Measurements from ENCODE around the gene VPS13C.
"Not testable (repeated sequence)": the region's sequence is repeated elsewhere in the genome, so short reads cannot be mapped to it uniquely, and the experiment has no call there.

VPS13C gene

GRCh38 chr15:62035256-62035924 lies 24.9 kb downstream of the VPS13C start:
- DNase-seq (ENCODE audit: low spot score) = peak; percentile 28

GRCh38 chr15:62027916-62028315 lies 32.3 kb downstream of the VPS13C start:
- no peak for DNase-seq (ENCODE audit: low spot score)

- DNase-seq (ENCODE audit: low spot score) = no peak
These were observed 33.0 kb downstream of the VPS13C start for GRCh38 chr15:62027263-62027565.

GRCh38 chr15:62026487-62027262 lies 33.6 kb downstream of the VPS13C start:
- DNase-seq (ENCODE audit: low spot score) = no peak

- DNase-seq (ENCODE audit: low spot score) = no peak
These were observed 38.2 kb downstream of the VPS13C start for GRCh38 chr15:62021991-62022600.

- DNase-seq (ENCODE audit: low spot score) = no peak
These were observed 39.6 kb downstream of the VPS13C start for GRCh38 chr15:62020576-62021160.

- not testable (repeated sequence) for DNase-seq (ENCODE audit: low spot score)
These were observed 54.9 kb downstream of the VPS13C start for GRCh38 chr15:62005354-62005753.

- DNase-seq (ENCODE audit: low spot score) = no peak
These were observed 62.5 kb downstream of the VPS13C start for GRCh38 chr15:61997786-61998185.

GRCh38 chr15:61996056-61996635 lies 64.1 kb downstream of the VPS13C start:
- DNase-seq (ENCODE audit: low spot score) = no peak

- peak; percentile 26 for DNase-seq (ENCODE audit: low spot score)
These were observed 66.0 kb downstream of the VPS13C start for GRCh38 chr15:61994216-61994615.

- DNase-seq (ENCODE audit: low spot score) = no peak
These were observed 67.7 kb downstream of the VPS13C start for GRCh38 chr15:61992518-61992917.

- DNase-seq (ENCODE audit: low spot score) = no peak
These were observed 70.6 kb downstream of the VPS13C start for GRCh38 chr15:61989667-61990066.

GRCh38 chr15:61987824-61988223 lies 72.4 kb downstream of the VPS13C start:
- DNase-seq (ENCODE audit: low spot score) = no peak

- no peak for DNase-seq (ENCODE audit: low spot score)
These were observed 77.2 kb downstream of the VPS13C start for GRCh38 chr15:61983081-61983480.

- DNase-seq (ENCODE audit: low spot score) = no peak
These were observed 82.0 kb downstream of the VPS13C start for GRCh38 chr15:61978225-61978624.

- no peak for DNase-seq (ENCODE audit: low spot score)
These were observed 85.5 kb downstream of the VPS13C start for GRCh38 chr15:61974759-61975158.

- DNase-seq (ENCODE audit: low spot score) = no peak
These were observed 86.1 kb downstream of the VPS13C start for GRCh38 chr15:61974118-61974517.

- DNase-seq (ENCODE audit: low spot score) = no peak
These were observed 108.3 kb downstream of the VPS13C start for GRCh38 chr15:61951949-61952348.

- DNase-seq (ENCODE audit: low spot score) = peak; percentile 15
These were observed 113.5 kb downstream of the VPS13C start for GRCh38 chr15:61946778-61947177.

- no peak for DNase-seq (ENCODE audit: low spot score)
These were observed 116.3 kb downstream of the VPS13C start for GRCh38 chr15:61943992-61944391.

GRCh38 chr15:61938249-61938648 lies 122.0 kb downstream of the VPS13C start:
- no peak for DNase-seq (ENCODE audit: low spot score)

GRCh38 chr15:61936528-61937195 lies 123.6 kb downstream of the VPS13C start:
- DNase-seq (ENCODE audit: low spot score) = no peak

All from GM03348 (cell line).